CD4-positive, alpha-beta T cell treated with Interferon gamma for 1 hour (primary cell): Measurements from ENCODE around the gene CDR2.
"Not testable (repeated sequence)": the region's sequence is repeated elsewhere in the genome, so short reads cannot be mapped to it uniquely, and the experiment has no call there.

ENCODE experiments used
- DNase-seq: peaks from one replicate; pipeline ENCODE4 v3.0.0-alpha.2; 2020

Gene CDR2

GRCh38 chr16:22374311-22375116, at the start of gene CDR2:
Gene CDR2, minus strand, starts transcription at chr16:22374619. Its CDS starts 310 bp downstream, at chr16:22374309.
- DNase-seq = peak; percentile 98

- DNase-seq = no peak
Observed at GRCh38 chr16:22423716-22424115, 49.3 kb upstream of the CDR2 start.

DNA sequence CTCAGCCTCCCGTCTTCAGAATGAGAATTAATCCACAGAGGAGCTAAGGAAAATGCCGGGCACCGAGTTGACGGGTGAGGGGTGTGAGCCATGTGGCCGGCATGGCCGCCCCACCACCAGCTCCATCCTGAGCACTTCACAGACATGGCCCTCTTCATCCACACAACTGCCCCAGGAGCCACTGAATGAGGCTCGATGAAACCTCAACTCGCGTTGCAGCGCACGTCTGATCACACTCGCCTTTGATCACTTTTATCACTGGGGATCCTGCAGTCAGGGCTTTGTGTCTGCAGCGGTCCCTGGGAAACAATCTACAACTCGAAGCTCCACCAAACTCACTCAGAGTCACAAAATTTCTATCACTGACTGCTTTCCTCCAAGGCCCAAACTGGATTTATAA, 46.7 kb upstream of the CDR2 start:
- DNase-seq = no peak

DNA sequence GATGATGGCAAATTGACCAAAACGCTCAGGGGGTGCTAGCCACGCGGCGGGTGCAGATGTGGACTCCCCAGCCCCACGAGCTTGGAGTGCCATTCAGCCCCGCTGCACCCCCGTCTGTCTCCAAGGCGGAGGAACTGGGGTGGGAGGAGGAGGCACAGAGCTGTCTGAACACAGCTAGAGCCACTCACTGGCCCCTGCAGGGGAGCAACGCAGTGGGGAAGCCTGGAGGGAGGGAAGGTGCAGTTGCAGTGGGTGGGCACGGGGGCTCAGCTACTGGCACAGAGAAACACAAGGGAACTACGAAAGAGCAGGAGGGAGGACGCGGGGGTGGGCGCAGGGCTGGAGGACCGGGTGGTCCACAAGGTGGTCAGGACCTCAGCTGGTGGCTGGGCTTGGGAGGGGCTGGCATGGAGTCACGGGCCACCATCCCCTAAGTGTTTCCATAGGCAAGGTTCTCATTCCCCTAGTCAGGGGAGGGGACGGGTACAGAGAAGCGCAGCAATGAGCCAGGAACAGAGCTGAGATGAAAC, 46.3 kb upstream of the CDR2 start:
- no peak for DNase-seq

DNA sequence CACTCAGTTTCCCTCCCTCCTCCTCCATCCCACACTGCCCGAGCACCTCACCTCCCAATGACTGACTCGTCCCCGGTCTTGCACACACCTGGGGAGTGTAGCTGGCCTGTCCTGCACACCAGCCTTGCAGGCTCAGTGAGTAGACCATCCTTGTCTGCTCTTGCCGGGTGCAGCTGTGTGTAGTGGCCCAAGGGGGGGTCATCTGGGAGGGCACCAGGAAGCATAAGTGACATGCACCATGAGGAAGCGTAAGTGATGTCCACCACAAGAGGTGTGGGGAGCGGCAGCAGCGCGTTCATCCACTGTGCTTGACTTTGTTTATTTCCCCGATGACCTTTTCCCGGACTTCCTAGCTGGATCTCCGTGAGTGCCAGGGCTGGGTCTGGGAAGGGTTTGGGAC, 45.5 kb upstream of the CDR2 start:
- no peak for DNase-seq

GRCh38 chr16:22418826-22419225, 44.4 kb upstream of the CDR2 start:
- no peak for DNase-seq

DNA sequence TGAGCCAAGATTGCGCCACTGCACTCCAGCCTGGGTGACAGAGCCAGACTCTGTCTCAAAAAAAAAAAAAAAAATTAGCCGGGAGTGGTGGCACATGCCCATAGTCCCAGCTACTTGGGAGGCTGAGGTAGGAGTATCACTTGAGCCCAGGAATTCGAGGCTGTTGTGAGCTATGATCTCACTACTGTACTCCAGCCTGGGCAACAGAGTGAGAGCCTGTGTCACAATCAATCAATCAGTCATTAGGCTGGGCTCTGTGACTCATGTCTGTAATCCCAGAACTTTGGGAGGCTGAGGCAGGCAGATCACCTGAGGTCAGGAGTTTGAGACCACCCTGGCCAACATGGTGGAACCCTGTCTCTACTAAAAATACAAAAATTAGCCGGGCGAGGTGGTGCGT, 43.4 kb upstream of the CDR2 start:
- DNase-seq = not testable (repeated sequence)

DNA sequence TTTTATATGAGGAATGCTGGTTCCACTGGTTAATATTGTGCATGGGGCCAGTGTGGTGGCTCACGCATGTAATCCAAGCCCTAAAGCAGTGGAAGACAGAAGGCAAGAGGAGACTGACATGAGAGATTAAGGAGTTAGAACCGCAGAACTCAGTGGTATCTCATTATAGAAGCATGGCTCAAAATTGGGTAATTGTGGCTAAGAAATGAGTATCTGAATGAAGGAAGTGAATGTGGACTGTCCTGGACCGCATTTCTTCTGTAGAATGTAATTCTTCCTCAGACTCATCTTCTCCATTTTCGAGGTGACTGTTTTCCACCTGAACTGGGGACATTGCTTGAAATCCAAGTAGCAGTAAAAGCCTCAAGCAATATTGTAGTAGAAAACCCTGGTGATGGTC, 42.6 kb upstream of the CDR2 start:
- no peak for DNase-seq

GRCh38 chr16:22413819-22414218, 39.4 kb upstream of the CDR2 start:
- DNase-seq = no peak

GRCh38 chr16:22407486-22407885, 33.1 kb upstream of the CDR2 start:
- no peak for DNase-seq

GRCh38 chr16:22402191-22402590, 27.8 kb upstream of the CDR2 start:
- DNase-seq = no peak

GRCh38 chr16:22400900-22401299, 26.5 kb upstream of the CDR2 start:
- no peak for DNase-seq

DNA sequence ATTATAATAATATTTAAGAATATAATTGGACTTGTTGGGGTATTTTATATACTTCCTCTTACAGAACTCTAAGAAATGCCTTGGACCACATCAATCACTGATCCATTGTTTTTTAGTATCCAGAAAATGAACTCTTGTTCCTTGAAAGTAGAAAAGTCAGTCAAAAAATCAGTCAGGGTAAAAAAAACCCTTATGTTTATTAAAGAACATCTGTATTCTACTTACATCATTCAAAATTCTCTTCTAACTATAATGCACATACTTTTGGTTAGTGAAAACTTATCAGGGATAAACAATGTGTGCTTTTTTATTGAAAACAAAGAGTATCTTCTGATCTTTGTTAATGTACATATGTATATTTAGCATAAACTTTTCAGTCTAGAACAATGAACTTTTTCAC, 23.5 kb upstream of the CDR2 start:
- no peak for DNase-seq

GRCh38 chr16:22397464-22397863, 23.0 kb upstream of the CDR2 start:
- no peak for DNase-seq

DNA sequence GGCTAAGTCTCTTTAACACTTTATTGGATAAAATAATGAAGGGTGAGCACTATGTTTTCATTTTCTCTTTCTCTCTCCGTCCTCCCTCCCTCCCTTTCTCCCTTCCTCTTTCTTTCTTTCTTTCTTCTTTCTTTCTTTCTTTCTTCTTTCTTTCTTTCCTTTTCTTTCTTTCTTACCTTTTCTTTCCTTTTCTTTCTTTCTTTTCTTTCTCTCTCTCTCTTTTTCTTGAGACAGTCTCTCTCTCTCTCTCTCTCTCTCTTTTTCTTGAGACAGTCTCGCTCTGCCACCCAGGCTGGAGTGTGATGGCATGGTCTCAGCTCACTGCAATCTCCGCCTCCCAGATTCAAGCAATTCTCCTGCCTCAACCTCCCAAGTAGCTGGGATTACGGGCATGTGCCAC, 21.5 kb upstream of the CDR2 start:
- no peak for DNase-seq

GRCh38 chr16:22394121-22394520, 19.7 kb upstream of the CDR2 start:
- no peak for DNase-seq

DNA sequence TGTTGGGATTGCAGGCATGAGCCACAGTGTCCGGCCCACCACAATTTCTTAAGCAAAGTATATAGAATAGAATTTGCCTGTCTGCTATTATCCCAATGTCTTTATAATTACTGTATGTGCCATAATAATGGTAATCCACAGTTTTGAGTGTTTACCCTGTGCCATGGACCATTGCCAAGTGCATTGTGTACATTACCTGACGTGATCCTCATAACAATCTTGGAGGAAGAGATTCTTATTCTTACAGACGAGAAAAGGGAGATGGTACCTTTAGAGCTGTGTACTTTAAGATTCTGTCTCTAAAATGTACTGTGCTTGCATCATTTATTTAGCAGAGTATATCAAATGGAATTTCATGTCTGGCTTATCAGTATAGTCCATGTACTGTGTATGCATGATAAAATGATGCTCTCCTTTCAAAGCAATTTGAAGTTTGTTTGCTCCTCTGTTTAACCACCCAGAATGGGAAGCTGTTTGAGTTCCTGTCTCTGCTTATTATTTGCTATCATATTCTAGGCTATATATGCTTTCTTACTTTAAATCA, 13.8 kb upstream of the CDR2 start:
- DNase-seq = no peak

- no peak for DNase-seq
Observed at GRCh38 chr16:22386976-22387375, 12.6 kb upstream of the CDR2 start.

- no peak for DNase-seq
Observed at GRCh38 chr16:22385196-22385595, 10.8 kb upstream of the CDR2 start.

GRCh38 chr16:22383827-22384226, 9.4 kb upstream of the CDR2 start:
- DNase-seq = no peak

DNA sequence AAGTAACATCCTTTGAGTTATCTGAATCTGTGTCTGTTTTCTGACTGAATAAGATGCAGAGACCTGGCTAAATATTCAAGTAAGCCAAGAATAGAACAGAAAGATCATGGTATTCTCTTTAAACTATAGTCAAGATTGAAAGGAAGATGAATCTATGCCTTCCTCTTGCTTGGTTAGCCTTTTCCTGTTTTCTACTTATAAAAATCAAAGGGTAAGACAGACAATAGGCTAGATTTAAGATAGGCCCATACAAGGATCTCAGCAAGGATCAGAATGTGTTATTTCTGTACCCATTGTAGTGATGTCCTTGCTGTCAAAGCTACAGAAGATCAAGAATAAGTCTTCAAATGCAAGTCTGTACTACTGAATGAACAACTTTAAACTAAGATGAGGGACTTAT, 7.0 kb upstream of the CDR2 start:
- no peak for DNase-seq

- no peak for DNase-seq
Observed at GRCh38 chr16:22380529-22380928, 6.1 kb upstream of the CDR2 start.

DNA sequence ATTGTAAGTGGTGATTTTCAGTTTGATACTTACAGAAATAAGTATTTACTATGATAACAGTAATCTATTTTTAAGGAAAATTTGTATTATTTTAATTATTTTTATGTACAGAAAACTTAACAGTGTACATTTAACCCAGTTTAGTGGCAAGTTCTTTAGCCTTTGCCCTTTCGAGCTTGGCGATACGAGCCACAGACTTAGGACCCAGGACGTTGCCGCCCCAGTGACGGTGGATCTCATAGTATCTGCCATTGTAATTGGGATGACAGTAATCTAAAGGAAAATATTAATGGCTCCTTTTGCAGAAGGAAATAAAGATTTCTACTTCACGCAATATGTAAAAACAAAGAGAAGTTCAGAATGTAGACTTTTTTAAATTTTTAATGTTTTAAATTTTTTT, 5.2 kb upstream of the CDR2 start:
- no peak for DNase-seq

DNA sequence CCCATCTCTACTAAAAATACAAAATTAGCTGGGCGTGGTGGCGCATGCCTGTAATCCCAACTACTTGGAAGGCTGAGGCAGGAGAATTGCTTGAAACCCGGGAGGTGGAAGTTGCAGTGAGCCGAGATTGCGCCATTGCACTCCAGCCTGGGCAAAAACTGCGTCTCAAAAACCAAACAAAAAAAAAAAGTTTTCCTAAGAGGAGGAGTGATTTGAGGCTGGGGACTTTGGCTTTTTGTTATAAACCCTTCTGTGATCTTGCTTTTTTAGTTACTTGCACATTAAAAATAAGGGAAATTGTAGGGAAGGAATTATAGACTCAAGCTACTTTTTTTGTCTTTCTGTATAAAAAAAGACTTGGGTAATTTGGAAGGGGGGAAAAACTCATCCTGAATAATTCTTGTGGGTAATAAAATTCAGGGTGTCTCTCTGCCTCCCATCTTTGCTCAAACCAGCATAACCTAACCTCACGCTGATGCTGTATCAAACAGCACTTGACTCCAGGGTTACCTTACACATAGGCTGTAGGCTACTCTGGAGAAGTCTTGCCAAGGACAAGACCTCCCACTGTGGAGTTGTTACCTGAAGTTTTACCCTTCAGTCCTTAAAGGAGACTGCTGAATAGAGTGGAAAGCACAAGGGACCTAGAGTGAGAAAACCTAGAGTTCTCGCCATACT, 1.7 kb upstream of the CDR2 start:
- DNase-seq = no peak
